Measurements from ENCODE around the gene RPS18.

Gene RPS18

GRCh38 chr6:33314943-33315792 lies 43.3 kb downstream of the RPS18 start:
- no peak for DNase-seq

GRCh38 chr6:33315793-33316602 lies 44.1 kb downstream of the RPS18 start:
- DNase-seq = no peak

GRCh38 chr6:33316603-33317418 lies 44.9 kb downstream of the RPS18 start:
- peak in 1 of 5 experiments; percentile 50 for DNase-seq

- no peak for DNase-seq
Observed at GRCh38 chr6:33317419-33317668, 45.5 kb downstream of the RPS18 start.

GRCh38 chr6:33317669-33318425 lies 46.0 kb downstream of the RPS18 start, which contains the start of gene ZBTB22:
TSS of gene ZBTB22 (minus strand) at chr6:33317744. CDS start at chr6:33316916, 828 bp downstream.
- DNase-seq = peak; percentile 88 to 98 (median 94)

- no peak for DNase-seq
Observed at GRCh38 chr6:33318426-33319073, 46.7 kb downstream of the RPS18 start.

GRCh38 chr6:33319939-33320314 lies 48.1 kb downstream of the RPS18 start:
- DNase-seq = no peak

GRCh38 chr6:33320315-33321181 lies 48.7 kb downstream of the RPS18 start:
- no peak for DNase-seq

GRCh38 chr6:33321227-33321626 lies 49.4 kb downstream of the RPS18 start:
- no peak for DNase-seq

GRCh38 chr6:33323623-33323948 lies 51.7 kb downstream of the RPS18 start:
- DNase-seq = peak in 1 of 5 experiments; percentile 32

- DNase-seq = no peak
Observed at GRCh38 chr6:33324125-33324524, 52.2 kb downstream of the RPS18 start.

Measured in T-helper 2 cell (primary cell).